Stimulated activated CD4-positive, alpha-beta T cell treated with anti-CD3 and anti-CD28 coated beads, Interleukin-4, amount 100 ng/mL, for 1 hour (primary cell): ENCODE results near the gene IFI44.
A peak's percentile ranks its signal among the peaks of the same experiment; 100 is the strongest.

Experiments used
- DNase-seq: peaks from one replicate; pipeline ENCODE4 v3.0.0-alpha.2; 2020

IFI44 gene

GRCh38 chr1:78652019-78652560 is 2.5 kb downstream of the IFI44 start:
- DNase-seq, result no peak

DNA sequence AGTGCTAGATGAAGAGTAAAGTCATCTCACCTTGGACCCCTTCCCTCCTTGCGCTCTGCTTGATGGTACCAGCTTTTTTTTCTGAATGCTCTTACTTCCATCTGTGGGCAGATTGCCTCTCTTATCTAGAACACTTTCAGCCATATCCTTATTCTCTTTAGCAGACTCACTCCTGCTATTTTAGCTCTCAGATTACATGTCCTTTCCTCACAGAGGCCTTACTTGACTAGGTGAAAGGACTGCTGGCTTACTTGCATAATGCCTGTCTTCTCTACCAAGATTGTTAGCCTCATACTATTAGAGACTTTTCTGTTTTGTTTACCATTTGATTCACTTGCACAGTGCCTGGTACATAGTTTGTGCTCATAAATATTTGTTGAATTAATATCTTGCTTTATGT is 9.3 kb downstream of the IFI44 start:
- DNase-seq, result no peak

GRCh38 chr1:78663923-78664322 is 14.3 kb downstream of the IFI44 start:
- no peak for DNase-seq

GRCh38 chr1:78664763-78665162 is 15.1 kb downstream of the IFI44 start:
- DNase-seq, result no peak

DNA sequence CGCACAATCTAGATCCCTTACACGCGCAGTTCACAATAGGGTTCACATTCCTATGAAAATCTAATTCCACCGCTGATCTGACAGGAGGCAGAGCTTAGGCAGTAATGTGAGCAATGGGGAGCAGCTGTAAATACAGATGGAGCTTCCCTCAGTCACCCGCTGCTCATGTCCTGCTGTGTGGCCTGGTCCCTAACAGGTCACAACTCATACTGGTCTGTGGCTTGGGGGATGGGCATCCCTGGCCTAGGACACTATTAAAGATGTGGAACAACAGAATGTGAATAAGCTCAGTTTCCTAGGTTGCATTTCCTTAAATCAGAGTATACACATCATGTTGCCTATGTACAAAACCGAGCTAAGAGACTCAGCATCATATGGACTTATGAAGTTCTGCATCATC is 16.2 kb downstream of the IFI44 start:
- no peak for DNase-seq

DNA sequence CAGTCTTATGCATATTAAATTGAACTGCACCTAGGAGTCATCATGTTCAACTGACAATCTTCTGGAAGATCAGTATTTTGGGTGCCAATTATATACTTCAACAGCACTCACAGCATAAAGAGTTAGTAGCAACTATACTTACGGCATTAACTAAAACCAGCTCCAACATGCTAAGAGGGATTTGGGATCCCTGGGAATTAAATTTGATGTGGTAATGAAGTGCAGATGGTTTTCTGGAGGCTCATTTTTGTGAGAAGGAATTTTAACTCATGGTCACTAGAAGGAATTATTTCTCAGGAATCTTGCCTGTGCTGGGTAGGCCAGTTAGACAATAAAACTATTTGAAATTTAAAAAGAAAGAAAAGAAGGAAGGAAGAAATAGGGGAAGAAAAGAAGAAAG is 18.3 kb downstream of the IFI44 start:
- no peak for DNase-seq

- DNase-seq, result no peak
Observed at GRCh38 chr1:78668427-78668826, 18.8 kb downstream of the IFI44 start.

- no peak for DNase-seq
Observed at GRCh38 chr1:78672428-78672827, 22.8 kb downstream of the IFI44 start.

DNA sequence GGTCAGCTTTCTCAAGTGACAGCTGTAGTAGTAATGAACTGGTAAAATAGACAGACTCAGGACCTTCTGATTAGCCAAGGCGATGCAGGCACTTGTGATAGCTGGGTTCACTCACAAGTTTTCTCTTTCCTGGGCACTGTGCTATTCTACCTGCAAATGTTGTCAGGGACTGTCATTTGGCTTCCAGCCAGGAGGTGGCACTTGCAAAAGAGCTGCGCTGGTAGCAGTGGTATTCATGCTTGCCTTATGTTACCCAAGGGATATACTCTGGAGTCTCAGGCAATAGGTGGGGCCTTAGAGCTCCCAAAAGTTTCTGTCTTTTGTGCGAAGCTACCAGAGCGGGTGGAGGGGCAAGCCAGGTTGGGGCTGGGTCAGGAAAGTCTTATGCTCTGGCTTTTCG is 23.5 kb downstream of the IFI44 start:
- peak; percentile 18 for DNase-seq

DNA sequence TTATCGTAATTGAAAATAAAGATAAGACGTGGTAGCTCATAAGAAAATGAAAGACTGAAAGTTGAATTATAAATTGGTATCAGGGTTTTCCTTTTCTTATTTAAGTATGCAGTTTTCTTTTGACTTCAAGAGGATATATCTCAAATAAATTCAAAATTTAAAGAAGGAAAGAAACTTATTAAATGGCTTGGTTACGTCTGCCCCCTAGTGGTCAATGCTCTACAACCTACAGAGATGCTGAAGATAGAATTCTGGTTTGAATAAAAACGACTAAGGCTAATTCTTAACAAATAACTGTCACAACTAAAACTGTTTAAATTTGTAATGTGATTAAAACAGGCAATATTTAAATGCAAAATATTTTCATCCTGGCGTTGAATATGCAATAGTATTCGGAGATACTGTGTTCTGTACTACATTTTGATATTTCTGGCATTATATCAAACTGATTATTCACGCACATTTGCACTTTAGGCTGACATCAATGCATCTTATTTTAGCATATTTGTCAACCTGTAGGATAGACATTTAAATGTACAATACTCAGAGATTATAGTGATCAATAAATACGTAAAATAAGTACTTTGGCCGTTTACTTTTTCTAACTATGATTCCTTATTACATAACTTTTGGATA is 26.8 kb downstream of the IFI44 start:
- peak; percentile 25 for DNase-seq

- DNase-seq, result no peak
Observed at GRCh38 chr1:78676993-78677392, 27.4 kb downstream of the IFI44 start.

GRCh38 chr1:78677788-78678187 is 28.2 kb downstream of the IFI44 start:
- DNase-seq, result no peak

DNA sequence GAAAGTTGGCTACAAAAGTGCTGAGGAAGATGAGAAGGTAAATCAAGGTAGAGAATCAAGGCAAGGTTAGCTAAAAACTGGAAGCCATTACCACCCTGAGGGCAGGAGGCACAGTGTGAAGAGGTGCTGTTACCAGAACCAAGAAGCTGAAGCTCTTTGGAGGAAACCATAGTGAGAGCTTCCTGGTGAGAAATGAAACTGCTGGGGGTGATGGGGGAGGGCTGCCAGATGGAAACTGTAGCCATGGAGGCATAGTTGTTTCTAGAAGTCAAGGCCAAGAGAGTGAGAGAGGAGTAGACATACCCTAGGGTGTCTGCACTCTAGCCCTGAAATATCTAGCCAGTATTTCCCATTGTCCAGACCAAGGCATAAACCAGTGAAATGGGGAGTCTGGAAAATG is 28.7 kb downstream of the IFI44 start:
- no peak for DNase-seq

DNA sequence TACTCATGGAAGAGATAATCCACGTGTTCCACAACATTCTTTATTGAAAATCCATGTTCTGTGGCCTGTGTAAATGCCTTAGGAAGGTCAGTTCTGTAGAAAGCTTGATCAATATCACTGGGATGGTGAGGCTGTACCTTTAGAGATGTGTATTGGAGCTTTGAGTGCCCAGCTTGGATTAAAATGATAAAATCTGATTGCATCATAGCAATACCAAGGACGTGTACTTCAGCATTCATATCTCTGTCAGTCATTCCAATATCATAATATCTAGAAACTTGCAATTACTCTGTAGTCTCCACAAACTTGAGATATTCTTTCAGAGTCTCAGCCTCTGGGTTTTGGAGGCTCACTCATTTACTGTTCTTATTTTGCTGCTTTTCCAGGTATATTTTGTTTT is 31.6 kb downstream of the IFI44 start:
- DNase-seq, result no peak

DNA sequence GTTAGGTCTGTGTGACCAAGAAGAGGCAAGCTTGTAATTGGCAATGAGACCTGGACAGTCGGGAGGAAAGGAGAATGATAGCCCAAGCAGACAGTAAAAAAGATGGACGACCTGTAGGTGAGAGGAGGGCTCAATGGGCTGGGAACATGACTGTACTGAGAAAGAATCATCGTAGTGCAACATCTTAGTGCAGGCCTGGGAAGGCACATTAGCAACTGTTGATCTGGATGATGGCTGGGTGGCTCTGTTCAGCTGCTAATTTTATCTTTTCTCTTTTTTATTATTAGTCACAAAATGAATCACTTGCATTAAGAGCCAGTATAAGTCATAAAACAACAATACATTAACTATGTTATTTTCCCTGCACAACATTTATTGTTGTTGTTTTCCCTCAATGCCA is 32.9 kb downstream of the IFI44 start:
- no peak for DNase-seq

DNA sequence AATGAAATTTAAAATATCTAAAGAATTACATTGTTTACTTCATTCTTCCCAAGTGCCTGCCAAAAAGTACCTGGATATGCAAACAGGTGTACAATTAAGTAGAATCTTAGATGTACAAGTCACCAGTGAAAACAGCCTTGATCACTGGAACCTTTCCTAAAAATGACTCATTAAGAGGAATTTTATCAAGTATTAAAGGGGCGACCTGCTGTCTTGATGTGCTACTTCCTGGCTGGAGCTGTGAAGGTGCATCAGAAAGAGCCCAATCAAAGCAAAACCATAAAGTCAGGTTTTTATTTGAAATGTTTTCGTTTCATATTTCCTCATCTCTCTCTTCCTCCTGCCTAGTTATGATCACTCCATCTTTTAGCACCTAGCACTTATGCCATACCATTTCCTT is 33.4 kb downstream of the IFI44 start:
- no peak for DNase-seq

DNA sequence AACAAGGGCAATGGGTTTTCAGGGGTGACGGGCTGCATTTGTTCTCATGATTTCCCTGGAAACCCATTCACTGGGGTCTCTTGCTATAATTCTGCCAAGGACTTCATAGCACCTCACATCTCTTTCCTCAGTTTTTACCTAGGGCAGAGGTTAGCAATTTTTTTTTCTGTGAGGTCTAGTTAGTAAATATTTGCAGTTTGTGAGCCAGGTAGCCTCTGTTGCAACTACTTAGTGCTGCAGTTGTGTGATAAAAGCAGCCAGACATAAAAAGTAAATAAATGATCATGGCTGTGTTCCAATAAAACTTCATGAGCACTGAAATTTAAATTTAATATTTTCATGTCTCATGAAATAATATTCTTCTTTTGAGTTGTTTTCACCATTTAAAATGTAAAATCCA is 37.7 kb downstream of the IFI44 start:
- no peak for DNase-seq

DNA sequence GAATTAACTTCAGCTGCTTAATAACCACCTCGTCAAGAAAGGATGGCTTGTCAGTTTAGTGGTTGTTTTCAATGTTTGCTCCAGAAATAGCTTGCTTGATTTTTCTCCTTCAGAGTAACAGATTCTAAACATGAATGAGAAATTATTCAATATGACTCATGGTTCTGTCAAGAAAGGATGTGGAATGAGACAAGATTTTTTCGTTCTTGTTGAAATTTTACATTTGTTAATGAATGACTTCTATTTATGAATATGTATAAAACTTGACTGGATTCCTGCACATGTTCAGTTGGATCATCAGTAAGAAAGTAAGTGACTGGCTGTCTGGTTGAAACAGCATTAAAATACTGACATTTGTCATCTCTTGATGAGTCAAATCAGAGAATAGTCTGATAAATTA is 38.3 kb downstream of the IFI44 start:
- no peak for DNase-seq

DNA sequence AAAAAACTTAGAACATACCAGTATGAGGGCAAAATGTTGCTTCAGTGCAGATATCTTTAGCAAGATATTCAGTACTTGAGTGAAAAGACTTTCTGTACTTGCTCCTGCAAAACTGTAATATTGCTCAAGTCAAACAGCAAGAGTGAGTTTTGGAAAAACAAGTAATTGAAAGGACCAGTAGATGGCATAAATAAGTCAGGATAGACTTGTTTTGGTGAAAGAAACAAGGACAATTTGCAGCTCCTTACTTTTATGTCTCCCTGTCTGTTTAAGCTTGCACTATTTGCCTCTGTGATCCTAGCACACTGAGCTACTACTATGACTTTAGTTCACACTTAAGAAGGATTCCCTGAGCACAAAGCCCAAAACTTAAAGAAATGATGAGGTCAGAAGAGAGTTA is 39.1 kb downstream of the IFI44 start:
- no peak for DNase-seq

- DNase-seq, result no peak
Observed at GRCh38 chr1:78690516-78690915, 40.9 kb downstream of the IFI44 start.

GRCh38 chr1:78691995-78692747 is 42.5 kb downstream of the IFI44 start:
- DNase-seq, result no peak

DNA sequence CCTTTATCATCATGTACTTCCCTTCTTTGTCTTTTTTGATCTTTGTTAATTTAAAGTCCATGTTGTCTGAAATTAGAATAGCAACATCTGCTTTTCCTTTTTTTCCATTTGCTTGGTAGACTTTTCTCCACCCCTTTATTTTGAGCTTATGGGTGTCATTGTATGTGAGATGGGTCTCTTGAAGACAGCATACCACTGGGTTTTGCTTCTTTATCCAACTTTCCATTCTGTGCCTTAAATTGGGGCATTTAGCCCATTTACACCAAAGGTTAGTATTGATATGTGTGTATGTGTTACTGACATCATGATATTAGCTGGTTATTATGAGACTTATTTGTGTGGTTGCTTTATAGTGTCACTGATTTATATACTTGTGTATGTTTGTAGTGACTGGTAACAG is 50.2 kb downstream of the IFI44 start:
- DNase-seq, result no peak

GRCh38 chr1:78702426-78702825 is 52.8 kb downstream of the IFI44 start:
- DNase-seq, result no peak

GRCh38 chr1:78703806-78704205 is 54.2 kb downstream of the IFI44 start:
- no peak for DNase-seq
